ENCODE data around the gene LATS1. TPM values are rescaled to one million over a fixed set of nuclear protein-coding genes. Genes with fewer than 3 reads are reported as not detected.

The LATS1 gene
- total and polyA plus RNA-seq, 10 of the 15 experiments (the other 5 are each of a cell fraction or from before 2014, with no cell fraction given): 2.1 to 15.6 (median 11.0) TPM

- Histone ChIP-seq H3K4me1 (ENCODE audit: control insufficient read depth, insufficient read depth, low read length) (peaks cover 16% of the 10 kb centered on the region), H4K20me1 (ENCODE audit: control insufficient read depth, insufficient read depth) (peaks cover 3% of the 10 kb centered on the region; the same call in 1 of the 2 replicates), H3K36me3 (ENCODE audit: control insufficient read depth in 2 of 2, insufficient read depth in 2 of 2, low read length in 1 of 2) (no peaks in the 10 kb centered on the region), H3K27ac (ENCODE audit: control insufficient read depth, insufficient read depth) (no peak overlapping the region), H2AFZ (ENCODE audit: control insufficient read depth, low read depth, low read length) (no peak overlapping the region), H3K4me2 (ENCODE audit: control insufficient read depth, insufficient read depth) (no peak overlapping the region), H3K79me2 (ENCODE audit: control insufficient read depth, insufficient read depth, low read length) (peaks cover 49% of the 10 kb centered on the region), H3K9me3 (replicated peaks; ENCODE audit: control insufficient read depth, insufficient read depth, low read length) (no peaks in the 10 kb centered on the region), H3K27me3 (replicated peaks in 1 of 2; ENCODE audit: control insufficient read depth in 2 of 2, insufficient read depth in 2 of 2, low read length in 1 of 2) (no peaks in the 10 kb centered on the region), H3K9ac (ENCODE audit: control insufficient read depth, insufficient read depth, low read length) (no peak overlapping the region), H3K4me3 (no peak overlapping the region)
- FAIRE-seq: no peak
- 99% methylated on average over 4 of the region's 4 CpGs for WGBS (ENCODE audit: insufficient coverage, insufficient replicate concordance, low lambda C conversion rate, missing lambda C conversion rate)
- CTCF ChIA-PET: interaction anchor here (0.6 to 1.8 kb wide), 3 partner anchors 9 to 73 kb away, joined by 3 to 5 read pairs (median 4); no protein-coding TSS in a partner anchor
- TF ChIP-seq PAX5 (IDR thresholded peaks at IDR 0.05; ENCODE audit: borderline replicate concordance, low read depth, low read length): no peak
- TF ChIP-seq BCL3 (IDR thresholded peaks at IDR 0.05; ENCODE audit: borderline replicate concordance, insufficient read depth, low read depth, low read length, poor library complexity, severe bottlenecking): no peak
- TF ChIP-seq NR2F1 (conservative IDR thresholded peaks at IDR 0.05): no peak
- TF ChIP-seq MTA2 (IDR thresholded peaks at IDR 0.05; ENCODE audit: low read depth): no peak
- no peak for TF ChIP-seq CTCF (IDR thresholded peaks at IDR 0.05 in 2 of 3, conservative IDR thresholded peaks at IDR 0.05 in 1 of 3; ENCODE audit: control insufficient read depth in 2 of 3, extremely low read depth in 1 of 3, insufficient read depth in 1 of 3, low read depth in 3 of 3, low read length in 3 of 3)
- no peak for TF ChIP-seq CREB1 (IDR thresholded peaks at IDR 0.05; ENCODE audit: low read depth)
- TF ChIP-seq SIX5 (IDR thresholded peaks at IDR 0.05; ENCODE audit: low read depth, low read length, severe bottlenecking): no peak
- TF ChIP-seq FOXM1 (IDR thresholded peaks at IDR 0.05; ENCODE audit: low read depth, low read length): no peak
- no peak for TF ChIP-seq ZBTB33 (IDR thresholded peaks at IDR 0.05)
- TF ChIP-seq EED (IDR thresholded peaks at IDR 0.05; ENCODE audit: low read depth): no peak
- TF ChIP-seq JUND (IDR thresholded peaks at IDR 0.05; ENCODE audit: low read depth, low read length): no peak
- TF ChIP-seq ZNF207 (IDR thresholded peaks at IDR 0.05; ENCODE audit: borderline replicate concordance): no peak
- TF ChIP-seq ZBED1 (IDR thresholded peaks at IDR 0.05; ENCODE audit: borderline replicate concordance): no peak
- no peak for TF ChIP-seq NBN (IDR thresholded peaks at IDR 0.05)
- TF ChIP-seq ZBTB4 (CRISPR knock-in tag; IDR thresholded peaks at IDR 0.05): no peak
- POLR2A ChIA-PET: interaction anchor here (1.2 kb wide), 1 partner anchor 9 kb away, joined by 4 read pairs; no protein-coding TSS in a partner anchor
- ATAC-seq: no peak
- intact Hi-C loops (cut with micrococcal nuclease; ENCODE audit: unreplicated experiment): no loop called here
- BruUV-seq (replicated peaks): no TSS peak
- DNase-seq (ENCODE audit: low read depth, low spot score): no peak
- RAD21 ChIA-PET (ENCODE audit: unreplicated experiment): no interaction called here
- SMC1A ChIA-PET (ENCODE audit: uncharacterized antibody, unreplicated experiment): interaction anchor here (1.0 to 1.1 kb wide), 2 partner anchors 7 to 70 kb away, joined by 3 read pairs; no protein-coding TSS in a partner anchor
- in situ Hi-C loops (cut with MboI): no loop called here
Measured at GRCh38 chr6:149754548-149754947, 36.6 kb upstream of the LATS1 start.

All from GM12878 (cell line).